SU-DHL-6 (cell line): ENCODE data around the gene STX7.

Source experiments
- EZH2phosphoT487 ChIP-seq: fragments of 200-600 bp; sonication (generic), shearing (Covaris generic); conservative IDR thresholded peaks from 2 replicates; pipeline ENCODE4 v1.6.1; 2018; ENCODE audit warnings: mild to moderate bottlenecking, antibody characterized with exemption, low read length, moderate library complexity, mixed read lengths
- TF ChIP-seq, protein P1 (sequence below): fragments of 200-600 bp; sonication (generic); IDR thresholded peaks from one replicate; pipeline ENCODE4 v1.5.1; 2017; ENCODE audit warnings: antibody characterized with exemption, mild to moderate bottlenecking, low read length, moderate library complexity; ENCODE audit not compliant: insufficient read depth, poor library complexity, severe bottlenecking

DNA sequence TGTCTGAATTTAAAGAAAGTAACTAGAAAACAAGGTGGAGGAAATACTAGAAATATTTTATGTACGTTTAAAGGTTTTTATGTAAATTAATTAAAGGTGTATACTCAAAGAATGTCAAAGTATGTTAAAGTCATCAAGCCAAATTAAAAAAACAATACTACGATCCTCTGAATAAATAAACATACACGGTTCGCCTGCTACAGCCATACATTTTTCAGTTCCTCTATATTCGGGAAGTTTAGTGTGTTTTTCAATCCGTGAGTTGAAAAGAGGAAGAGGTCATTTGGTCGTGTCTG is 626 bp downstream of the STX7 start:
- TF ChIP-seq, protein P1, sequence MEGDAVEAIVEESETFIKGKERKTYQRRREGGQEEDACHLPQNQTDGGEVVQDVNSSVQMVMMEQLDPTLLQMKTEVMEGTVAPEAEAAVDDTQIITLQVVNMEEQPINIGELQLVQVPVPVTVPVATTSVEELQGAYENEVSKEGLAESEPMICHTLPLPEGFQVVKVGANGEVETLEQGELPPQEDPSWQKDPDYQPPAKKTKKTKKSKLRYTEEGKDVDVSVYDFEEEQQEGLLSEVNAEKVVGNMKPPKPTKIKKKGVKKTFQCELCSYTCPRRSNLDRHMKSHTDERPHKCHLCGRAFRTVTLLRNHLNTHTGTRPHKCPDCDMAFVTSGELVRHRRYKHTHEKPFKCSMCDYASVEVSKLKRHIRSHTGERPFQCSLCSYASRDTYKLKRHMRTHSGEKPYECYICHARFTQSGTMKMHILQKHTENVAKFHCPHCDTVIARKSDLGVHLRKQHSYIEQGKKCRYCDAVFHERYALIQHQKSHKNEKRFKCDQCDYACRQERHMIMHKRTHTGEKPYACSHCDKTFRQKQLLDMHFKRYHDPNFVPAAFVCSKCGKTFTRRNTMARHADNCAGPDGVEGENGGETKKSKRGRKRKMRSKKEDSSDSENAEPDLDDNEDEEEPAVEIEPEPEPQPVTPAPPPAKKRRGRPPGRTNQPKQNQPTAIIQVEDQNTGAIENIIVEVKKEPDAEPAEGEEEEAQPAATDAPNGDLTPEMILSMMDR, result no peak
- TF ChIP-seq EZH2phosphoT487, result no peak
